NT2/D1 (cell line): ENCODE measurements around the gene TAGLN2.

ENCODE experiments used
- SUZ12 ChIP-seq: IDR thresholded peaks from 2 replicates; pipeline ENCODE4 v1.6.1; 2011; ENCODE audit not compliant: insufficient read length, insufficient read depth; ENCODE audit errors: extremely low read depth
- YY1 ChIP-seq: IDR thresholded peaks from 2 replicates; pipeline ENCODE4 v1.6.1; 2011; ENCODE audit not compliant: insufficient read length, insufficient read depth
- ZNF274 ChIP-seq: IDR thresholded peaks from 2 replicates; pipeline ENCODE4 v1.6.1; 2011; ENCODE audit warnings: mild to moderate bottlenecking, low read depth, low read length

DNA sequence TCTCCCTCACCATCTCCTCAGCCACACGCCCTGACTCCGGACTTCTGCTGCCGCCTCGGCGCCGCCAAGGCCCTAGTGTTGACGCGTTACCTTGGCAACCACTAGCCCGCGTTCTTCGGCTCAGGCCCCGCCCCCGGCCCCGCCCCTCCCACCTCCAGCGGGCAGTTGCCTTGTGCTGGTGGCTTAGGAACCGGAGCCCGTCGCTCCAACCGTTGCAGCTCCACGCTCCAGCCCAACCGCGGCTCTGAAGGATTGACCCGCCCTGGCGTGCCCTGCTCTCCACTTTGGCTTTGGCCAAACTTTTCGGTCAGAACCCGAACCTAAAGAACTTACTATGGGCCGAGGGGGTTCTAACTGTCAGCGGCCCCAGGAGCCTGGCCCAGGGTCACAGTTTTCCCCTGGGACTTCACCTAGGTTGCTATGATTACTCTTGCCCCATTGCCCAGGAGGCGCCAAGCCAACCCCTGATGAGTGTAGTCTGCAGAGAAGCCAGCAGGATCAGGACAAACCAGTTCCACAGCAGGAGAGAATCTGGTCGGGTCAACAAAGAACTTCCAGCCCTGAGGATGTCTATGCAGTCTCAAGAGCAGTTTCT lies 25.1 kb downstream of the TAGLN2 start, which contains the start of gene CFAP45:
- TF ChIP-seq YY1 (no peak), ZNF274 (no peak), SUZ12 (no peak)
